ENCODE data around the gene ASCC3.

- no peak for TF ChIP-seq POLR2A (IDR thresholded peaks at IDR 0.05; ENCODE audit: borderline replicate concordance, extremely low read depth, insufficient read depth, insufficient read length)
- no peak for TF ChIP-seq CTCF (IDR thresholded peaks at IDR 0.05 in 2 of 3, conservative IDR thresholded peaks at IDR 0.05 in 1 of 3; ENCODE audit: borderline replicate concordance in 1 of 3, insufficient read depth in 1 of 3, low read depth in 2 of 3, low read length in 2 of 3)
- no peak for TF ChIP-seq JUND (IDR thresholded peaks at IDR 0.05)
- TF ChIP-seq ZBTB33 (IDR thresholded peaks at IDR 0.05; ENCODE audit: extremely low read depth, insufficient replicate concordance, low read length): no peak
- TF ChIP-seq EZH2 (IDR thresholded peaks at IDR 0.05): no peak
- TF ChIP-seq EGR1 (IDR thresholded peaks at IDR 0.05; ENCODE audit: low read depth): no peak
- no peak for TF ChIP-seq MAX (IDR thresholded peaks at IDR 0.05)
- TF ChIP-seq CEBPB (IDR thresholded peaks at IDR 0.05; ENCODE audit: low read depth): no peak
- TF ChIP-seq REST (IDR thresholded peaks at IDR 0.05; ENCODE audit: low read depth): no peak
- TF ChIP-seq SP1 (IDR thresholded peaks at IDR 0.05; ENCODE audit: low read depth): no peak
- no peak for TF ChIP-seq SRF (IDR thresholded peaks at IDR 0.05; ENCODE audit: low read depth)
Measured at GRCh38 chr6:100712997-100713396, 168.1 kb downstream of the ASCC3 start.

All from HCT116 (cell line).